ENCODE measurements around the gene TRMT11. TPM values are rescaled to one million over a fixed set of nuclear protein-coding genes. Genes with fewer than 3 reads are reported as not detected.

The TRMT11 gene
- total and polyA plus RNA-seq, 2 experiments from 2014 or later = 21.0 to 24.2 TPM

GRCh38 chr6:125981571-125982185 lies 4.7 kb upstream of the TRMT11 start:
- H3K9ac ChIP-seq = no peak overlapping the region
- no peak overlapping the region for H2AFZ ChIP-seq
- H3K36me3 ChIP-seq (ENCODE audit: low read depth) = no peaks in the 10 kb centered on the region
- H3K4me3 ChIP-seq = no peak overlapping the region
- H4K20me1 ChIP-seq (ENCODE audit: insufficient read depth) = no peaks in the 10 kb centered on the region
- in situ Hi-C loops (cut with MboI) = no loop called here
- H3K9me3 ChIP-seq (ENCODE audit: low read depth) = no peaks in the 10 kb centered on the region
- TF ChIP-seq EZH2phosphoT487 (IDR thresholded peaks at IDR 0.05; ENCODE audit: insufficient read depth, low read depth) = no peak
- TF ChIP-seq EZH2 (IDR thresholded peaks at IDR 0.05; ENCODE audit: insufficient read depth, poor library complexity, severe bottlenecking) = no peak
- H3K27me3 ChIP-seq (replicated peaks; ENCODE audit: insufficient read depth) = no peaks in the 10 kb centered on the region
- no peak for DNase-seq
- peaks cover 29% of the 10 kb centered on the region for H3K4me1 ChIP-seq (ENCODE audit: insufficient read depth)
- peaks cover 27% of the 10 kb centered on the region for H3F3A ChIP-seq (ENCODE audit: insufficient read depth)
- 91 to 96% methylated on average over 2 of the region's 2 CpGs for WGBS, 2 experiments (ENCODE audit: low coverage in 1 of 2, low lambda C conversion rate in 2 of 2, missing lambda C conversion rate in 2 of 2)
- no peaks in the 10 kb centered on the region for H3K9me2 ChIP-seq (ENCODE audit: insufficient read depth)
- no peak overlapping the region for H3K27ac ChIP-seq
- peaks cover 8% of the 10 kb centered on the region; the same call in 1 of the 2 replicates for H3K79me2 ChIP-seq (ENCODE audit: insufficient read depth)
- H3K4me2 ChIP-seq (ENCODE audit: unreplicated experiment) = no peak overlapping the region

- no peak for TF ChIP-seq EZH2 (IDR thresholded peaks at IDR 0.05; ENCODE audit: insufficient read depth, poor library complexity, severe bottlenecking)
- no peaks in the 10 kb centered on the region for H3K27me3 ChIP-seq (replicated peaks; ENCODE audit: insufficient read depth)
- no peak overlapping the region for H3K4me3 ChIP-seq
- in situ Hi-C loops (cut with MboI) = no loop called here
- H2AFZ ChIP-seq = no peak overlapping the region
- DNase-seq = peak; percentile 85
- peak overlapping the region; percentile 13; the same call in 1 of the 2 replicates for H3K9ac ChIP-seq
- peak overlapping the region; percentile 75 for H3K27ac ChIP-seq
- H4K20me1 ChIP-seq (ENCODE audit: insufficient read depth) = no peaks in the 10 kb centered on the region
- H3F3A ChIP-seq (ENCODE audit: insufficient read depth) = peaks cover 27% of the 10 kb centered on the region
- no peaks in the 10 kb centered on the region for H3K9me3 ChIP-seq (ENCODE audit: low read depth)
- no peaks in the 10 kb centered on the region for H3K36me3 ChIP-seq (ENCODE audit: low read depth)
- H3K4me2 ChIP-seq (ENCODE audit: unreplicated experiment) = peak overlapping the region; percentile 61
- H3K79me2 ChIP-seq (ENCODE audit: insufficient read depth) = peaks cover 26% of the 10 kb centered on the region
- WGBS, 2 experiments (ENCODE audit: low coverage in 1 of 2, low lambda C conversion rate in 2 of 2, missing lambda C conversion rate in 2 of 2) = 49 to 57% methylated on average over 4 of the region's 4 CpGs
- H3K4me1 ChIP-seq (ENCODE audit: insufficient read depth) = peaks cover 29% of the 10 kb centered on the region
- H3K9me2 ChIP-seq (ENCODE audit: insufficient read depth) = no peaks in the 10 kb centered on the region
Observed at GRCh38 chr6:125983246-125983945, 2.9 kb upstream of the TRMT11 start.

GRCh38 chr6:125984311-125984710 lies 2.0 kb upstream of the TRMT11 start:
- H3K9me2 ChIP-seq (ENCODE audit: insufficient read depth) = no peaks in the 10 kb centered on the region
- peaks cover 27% of the 10 kb centered on the region for H3F3A ChIP-seq (ENCODE audit: insufficient read depth)
- peaks cover 31% of the 10 kb centered on the region for H3K79me2 ChIP-seq (ENCODE audit: insufficient read depth)
- no peaks in the 10 kb centered on the region for H3K27me3 ChIP-seq (replicated peaks; ENCODE audit: insufficient read depth)
- H3K9ac ChIP-seq = no peak overlapping the region
- H3K4me2 ChIP-seq (ENCODE audit: unreplicated experiment) = peak overlapping the region; percentile 61
- H2AFZ ChIP-seq = no peak overlapping the region
- no peaks in the 10 kb centered on the region for H3K9me3 ChIP-seq (ENCODE audit: low read depth)
- TF ChIP-seq EZH2phosphoT487 (IDR thresholded peaks at IDR 0.05; ENCODE audit: insufficient read depth, low read depth) (no peak), EZH2 (IDR thresholded peaks at IDR 0.05; ENCODE audit: insufficient read depth, poor library complexity, severe bottlenecking) (no peak)
- 48 to 57% methylated on average over 2 of the region's 2 CpGs for WGBS, 2 experiments (ENCODE audit: low coverage in 1 of 2, low lambda C conversion rate in 2 of 2, missing lambda C conversion rate in 2 of 2)
- H3K27ac ChIP-seq = peak overlapping the region; percentile 75
- no peaks in the 10 kb centered on the region for H4K20me1 ChIP-seq (ENCODE audit: insufficient read depth)
- in situ Hi-C loops (cut with MboI) = no loop called here
- peak; percentile 64 for DNase-seq
- peaks cover 29% of the 10 kb centered on the region for H3K4me1 ChIP-seq (ENCODE audit: insufficient read depth)
- no peak overlapping the region for H3K4me3 ChIP-seq
- no peaks in the 10 kb centered on the region for H3K36me3 ChIP-seq (ENCODE audit: low read depth)

GRCh38 chr6:125985522-125985921 lies 818 bp upstream of the TRMT11 start:
- H2AFZ ChIP-seq = peak overlapping the region; percentile 99
- H3K27me3 ChIP-seq (replicated peaks; ENCODE audit: insufficient read depth) = no peaks in the 10 kb centered on the region
- 99% methylated on average over 4 of the region's 4 CpGs for WGBS, 2 experiments (ENCODE audit: low coverage in 1 of 2, low lambda C conversion rate in 2 of 2, missing lambda C conversion rate in 2 of 2)

More at GRCh38 chr6:125985522-125985921, 818 bp upstream of the TRMT11 start:
- TF ChIP-seq EZH2 (IDR thresholded peaks at IDR 0.05; ENCODE audit: insufficient read depth, poor library complexity, severe bottlenecking) (no peak), EZH2phosphoT487 (IDR thresholded peaks at IDR 0.05; ENCODE audit: insufficient read depth, low read depth) (no peak)
- Histone ChIP-seq H4K20me1 (ENCODE audit: insufficient read depth) (no peaks in the 10 kb centered on the region), H3K4me2 (ENCODE audit: unreplicated experiment) (peak overlapping the region; percentile 97), H3F3A (ENCODE audit: insufficient read depth) (peaks cover 27% of the 10 kb centered on the region), H3K36me3 (ENCODE audit: low read depth) (no peaks in the 10 kb centered on the region), H3K4me3 (peak overlapping the region; percentile 90), H3K4me1 (ENCODE audit: insufficient read depth) (peaks cover 29% of the 10 kb centered on the region), H3K27ac (no peak overlapping the region), H3K79me2 (ENCODE audit: insufficient read depth) (peaks cover 34% of the 10 kb centered on the region), H3K9me3 (ENCODE audit: low read depth) (no peaks in the 10 kb centered on the region), H3K9ac (peak overlapping the region; percentile 80), H3K9me2 (ENCODE audit: insufficient read depth) (no peaks in the 10 kb centered on the region)
- DNase-seq = no peak
- in situ Hi-C loops (cut with MboI) = no loop called here
